ENCODE measurements around the gene RAD51B. TPM values are rescaled to one million over a fixed set of nuclear protein-coding genes. Genes with fewer than 3 reads are reported as not detected.
"Not testable (repeated sequence)": the region's sequence is repeated elsewhere in the genome, so short reads cannot be mapped to it uniquely, and the experiment has no call there.

The RAD51B gene
- total and polyA plus RNA-seq, 8 donors = 1.8 to 30.7 (median 15.3) TPM

DNA sequence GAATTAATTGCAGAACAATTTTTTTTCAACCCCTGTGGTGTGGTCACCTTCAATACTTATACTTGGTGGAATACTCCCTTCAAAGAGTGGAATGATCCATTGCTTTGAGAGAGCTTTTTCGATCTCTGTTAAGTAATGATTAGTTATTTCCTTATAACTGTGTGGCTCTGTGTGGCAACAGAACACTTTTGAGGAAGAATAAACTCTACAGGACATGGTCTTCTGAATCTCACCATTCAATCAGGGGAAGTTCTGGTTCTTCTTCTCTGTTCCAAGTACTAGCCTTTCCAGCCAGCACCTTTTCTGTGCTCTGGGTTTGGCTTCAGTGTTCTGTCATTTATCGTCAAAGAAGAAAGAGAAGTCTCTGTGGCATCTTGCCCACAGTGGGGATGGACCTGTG, 604.1 kb downstream of the RAD51B start:
- no peaks in the 10 kb centered on the region for H3K27me3 ChIP-seq
- no peaks in the 10 kb centered on the region for H3K9me3 ChIP-seq
- WGBS, 5 donors = 73 to 91% (median 89%) methylated on average over 2 of the region's 2 CpGs
- H3K4me1 ChIP-seq = peaks cover 0 to 6% (median under 1%) of the 10 kb centered on the region in 4 donors
- no peak for DNase-seq
- no peak overlapping the region for H3K4me3 ChIP-seq
- no peaks in the 10 kb centered on the region for H3K36me3 ChIP-seq
- TF ChIP-seq POLR2AphosphoS5 (IDR thresholded peaks at IDR 0.05) (no peak), POLR2A (IDR thresholded peaks at IDR 0.05) (no peak), EP300 (IDR thresholded peaks at IDR 0.05) (no peak)
- TF ChIP-seq, protein P1, sequence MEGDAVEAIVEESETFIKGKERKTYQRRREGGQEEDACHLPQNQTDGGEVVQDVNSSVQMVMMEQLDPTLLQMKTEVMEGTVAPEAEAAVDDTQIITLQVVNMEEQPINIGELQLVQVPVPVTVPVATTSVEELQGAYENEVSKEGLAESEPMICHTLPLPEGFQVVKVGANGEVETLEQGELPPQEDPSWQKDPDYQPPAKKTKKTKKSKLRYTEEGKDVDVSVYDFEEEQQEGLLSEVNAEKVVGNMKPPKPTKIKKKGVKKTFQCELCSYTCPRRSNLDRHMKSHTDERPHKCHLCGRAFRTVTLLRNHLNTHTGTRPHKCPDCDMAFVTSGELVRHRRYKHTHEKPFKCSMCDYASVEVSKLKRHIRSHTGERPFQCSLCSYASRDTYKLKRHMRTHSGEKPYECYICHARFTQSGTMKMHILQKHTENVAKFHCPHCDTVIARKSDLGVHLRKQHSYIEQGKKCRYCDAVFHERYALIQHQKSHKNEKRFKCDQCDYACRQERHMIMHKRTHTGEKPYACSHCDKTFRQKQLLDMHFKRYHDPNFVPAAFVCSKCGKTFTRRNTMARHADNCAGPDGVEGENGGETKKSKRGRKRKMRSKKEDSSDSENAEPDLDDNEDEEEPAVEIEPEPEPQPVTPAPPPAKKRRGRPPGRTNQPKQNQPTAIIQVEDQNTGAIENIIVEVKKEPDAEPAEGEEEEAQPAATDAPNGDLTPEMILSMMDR (IDR thresholded peaks at IDR 0.05) = no peak
- H3K27ac ChIP-seq = no peak overlapping the region
- intact Hi-C loops (cut with DNase I; ENCODE audit: low total_unique reads) = no loop called here

- 47 to 71% (median 48%) methylated on average over 2 of the region's 2 CpGs for WGBS, 5 donors
- no peak for DNase-seq
- no peaks in the 10 kb centered on the region for H3K27me3 ChIP-seq
These were observed 605.0 kb downstream of the RAD51B start for GRCh38 chr14:68424443-68425172.

GRCh38 chr14:68426661-68427549, 607.3 kb downstream of the RAD51B start:
- DNase-seq = no peak
- Histone ChIP-seq H3K27me3 (no peaks in the 10 kb centered on the region), H3K9me3 (peaks cover 0 to 5% (median 0%) of the 10 kb centered on the region in 4 donors), H3K36me3 (no peaks in the 10 kb centered on the region), H3K27ac (no peak overlapping the region), H3K4me3 (no peak overlapping the region), H3K4me1 (peaks cover 0 to 4% (median 0%) of the 10 kb centered on the region in 4 donors)
- TF ChIP-seq POLR2A (IDR thresholded peaks at IDR 0.05) (no peak), EP300 (IDR thresholded peaks at IDR 0.05) (no peak), POLR2AphosphoS5 (IDR thresholded peaks at IDR 0.05) (no peak)
- TF ChIP-seq, protein P1 (IDR thresholded peaks at IDR 0.05) = no peak
- WGBS, 5 donors = 66 to 90% (median 85%) methylated on average over 5 to 6 of the region's 6 CpGs
- intact Hi-C loops (cut with DNase I; ENCODE audit: low total_unique reads) = no loop called here

More at GRCh38 chr14:68424443-68425172, 605.0 kb downstream of the RAD51B start:
- TF ChIP-seq POLR2AphosphoS5 (IDR thresholded peaks at IDR 0.05) (no peak), EP300 (IDR thresholded peaks at IDR 0.05) (no peak), POLR2A (IDR thresholded peaks at IDR 0.05) (no peak)
- TF ChIP-seq, protein P1 (IDR thresholded peaks at IDR 0.05) = no peak
- intact Hi-C loops (cut with DNase I; ENCODE audit: low total_unique reads) = no loop called here
- H3K4me3 ChIP-seq = no peak overlapping the region
- H3K4me1 ChIP-seq = peaks cover 0 to 4% (median 0%) of the 10 kb centered on the region in 4 donors
- no peak overlapping the region for H3K27ac ChIP-seq
- no peaks in the 10 kb centered on the region for H3K9me3 ChIP-seq
- H3K36me3 ChIP-seq = no peaks in the 10 kb centered on the region

DNA sequence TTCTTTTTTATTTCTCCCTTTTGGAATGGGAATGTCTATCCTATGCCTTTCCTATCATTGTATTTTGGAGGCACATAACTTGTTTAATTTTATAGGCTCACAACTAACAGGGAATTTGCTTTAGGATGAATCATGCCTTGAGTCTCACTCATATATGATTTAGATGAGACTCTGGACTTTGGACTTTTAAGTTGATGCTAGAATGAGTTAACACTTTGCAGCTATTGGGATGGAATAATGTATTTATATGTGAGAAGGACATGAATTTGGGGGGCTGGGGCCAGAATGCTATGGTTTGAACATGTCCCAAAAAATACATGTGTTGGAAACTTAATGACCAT, 607.9 kb downstream of the RAD51B start:
- no peak overlapping the region for H3K4me3 ChIP-seq
- H3K36me3 ChIP-seq = no peaks in the 10 kb centered on the region
- no peak for DNase-seq
- H3K9me3 ChIP-seq = peaks cover 0 to 5% (median 0%) of the 10 kb centered on the region in 4 donors
- no peaks in the 10 kb centered on the region for H3K27me3 ChIP-seq
- H3K4me1 ChIP-seq = peaks cover 0 to 4% (median 0%) of the 10 kb centered on the region in 4 donors
- intact Hi-C loops (cut with DNase I; ENCODE audit: low total_unique reads) = no loop called here
- no peak overlapping the region for H3K27ac ChIP-seq
- TF ChIP-seq, protein P1 (IDR thresholded peaks at IDR 0.05) = no peak
- no peak for TF ChIP-seq POLR2A (IDR thresholded peaks at IDR 0.05)
- no peak for TF ChIP-seq EP300 (IDR thresholded peaks at IDR 0.05)
- TF ChIP-seq POLR2AphosphoS5 (IDR thresholded peaks at IDR 0.05) = no peak

DNA sequence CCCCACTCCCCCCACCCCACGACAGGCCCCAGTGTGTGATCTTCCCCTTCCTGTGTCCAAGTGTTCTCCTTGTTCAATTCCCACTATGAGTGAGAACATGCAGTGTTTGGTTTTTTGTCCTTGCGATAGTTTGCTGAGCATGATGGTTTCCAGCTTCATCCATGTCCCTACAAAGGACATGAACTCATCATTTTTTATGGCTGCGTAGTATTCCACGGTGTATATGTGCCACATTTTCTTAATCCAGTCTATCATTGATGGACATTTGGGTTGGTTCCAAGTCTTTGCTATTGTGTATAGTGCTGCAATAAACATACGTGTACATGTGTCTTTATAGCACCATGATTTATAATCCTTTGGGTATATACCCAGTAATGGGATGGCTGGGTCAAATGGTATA, 609.3 kb downstream of the RAD51B start:
- H3K4me3 ChIP-seq; intact Hi-C loops (cut with DNase I; ENCODE audit: low total_unique reads); H3K36me3 ChIP-seq; H3K27ac ChIP-seq; H3K9me3 ChIP-seq; DNase-seq; H3K27me3 ChIP-seq; H3K4me1 ChIP-seq: not testable (repeated sequence)
- 91 to 98% (median 95%) methylated on average over 5 of the region's 5 CpGs for WGBS, 5 donors
